ENCODE results near the gene UMODL1.

Gene UMODL1

DNA sequence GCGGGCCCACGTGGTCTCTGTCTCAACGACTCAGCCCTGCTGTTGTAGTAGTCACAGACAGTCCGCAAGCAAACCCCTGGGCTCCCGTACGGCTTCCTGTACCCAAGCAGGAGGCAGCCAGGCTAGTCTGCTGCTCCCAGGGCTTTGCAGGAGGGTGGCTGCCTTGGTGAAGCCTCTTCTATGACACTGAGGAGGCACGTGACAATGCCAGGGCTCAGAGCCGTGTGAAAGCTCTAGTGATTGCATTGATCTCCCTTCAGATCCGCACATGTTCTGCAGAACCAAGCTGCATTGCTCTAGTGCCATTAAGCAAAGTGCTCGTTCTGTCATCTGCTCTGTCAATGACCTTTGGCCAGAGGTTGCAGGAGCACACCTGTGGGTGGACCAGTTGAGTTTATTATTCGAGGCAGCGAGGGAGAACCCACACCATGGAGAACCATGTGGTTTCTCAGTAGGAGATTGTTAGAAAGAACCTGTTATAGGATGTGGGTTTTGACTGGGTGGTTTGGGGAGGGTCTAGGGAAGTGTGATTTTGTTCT is 18.0 kb downstream of the UMODL1 start:
- Histone ChIP-seq H2AFZ (ENCODE audit: insufficient read depth, low read length, poor library complexity) (no peak overlapping the region), H4K8ac (ENCODE audit: low read depth, low read length) (no peak overlapping the region), H3K9ac (ENCODE audit: low read length) (no peak overlapping the region), H3K79me1 (ENCODE audit: low read length) (no peaks in the 10 kb centered on the region), H3K14ac (ENCODE audit: low read length) (no peak overlapping the region), H2BK5ac (ENCODE audit: low read depth, low read length, poor library complexity) (no peak overlapping the region), H3K9me3 (ENCODE audit: insufficient read depth, low read depth, low read length) (peaks cover 3% of the 10 kb centered on the region), H3K4me3 (ENCODE audit: low read depth, low read length) (no peak overlapping the region), H2AK5ac (ENCODE audit: low read length) (no peak overlapping the region), H3K23ac (ENCODE audit: low read length) (no peak overlapping the region), H2BK120ac (ENCODE audit: insufficient read depth, low read length, poor library complexity) (no peak overlapping the region), H3K79me2 (ENCODE audit: control insufficient read depth, insufficient read depth, low read length, poor library complexity) (no peaks in the 10 kb centered on the region), H3K4me1 (ENCODE audit: control insufficient read depth in 1 of 2, insufficient read depth in 2 of 2, low read length in 2 of 2) (no peaks in the 10 kb centered on the region), H3K27ac (ENCODE audit: low read depth, low read length) (no peak overlapping the region), H4K91ac (ENCODE audit: low read depth, low read length) (no peak overlapping the region), H2BK12ac (ENCODE audit: low read length) (no peak overlapping the region), H3K18ac (ENCODE audit: low read length) (no peak overlapping the region), H3K4ac (ENCODE audit: low read depth, low read length) (no peak overlapping the region), H4K12ac (ENCODE audit: low read depth, low read length) (no peak overlapping the region), H3K36me3 (ENCODE audit: control insufficient read depth in 1 of 2, insufficient read depth in 2 of 2, low read length in 2 of 2) (no peaks in the 10 kb centered on the region), H3K4me2 (ENCODE audit: low read length) (no peak overlapping the region), H3K27me3 (ENCODE audit: insufficient read depth, low read length) (no peaks in the 10 kb centered on the region)
- DNase-seq: no peak
- no CpG with 5 or more reads among the region's 12 CpGs for WGBS (ENCODE audit: extremely low coverage, insufficient coverage, insufficient read length)

DNA sequence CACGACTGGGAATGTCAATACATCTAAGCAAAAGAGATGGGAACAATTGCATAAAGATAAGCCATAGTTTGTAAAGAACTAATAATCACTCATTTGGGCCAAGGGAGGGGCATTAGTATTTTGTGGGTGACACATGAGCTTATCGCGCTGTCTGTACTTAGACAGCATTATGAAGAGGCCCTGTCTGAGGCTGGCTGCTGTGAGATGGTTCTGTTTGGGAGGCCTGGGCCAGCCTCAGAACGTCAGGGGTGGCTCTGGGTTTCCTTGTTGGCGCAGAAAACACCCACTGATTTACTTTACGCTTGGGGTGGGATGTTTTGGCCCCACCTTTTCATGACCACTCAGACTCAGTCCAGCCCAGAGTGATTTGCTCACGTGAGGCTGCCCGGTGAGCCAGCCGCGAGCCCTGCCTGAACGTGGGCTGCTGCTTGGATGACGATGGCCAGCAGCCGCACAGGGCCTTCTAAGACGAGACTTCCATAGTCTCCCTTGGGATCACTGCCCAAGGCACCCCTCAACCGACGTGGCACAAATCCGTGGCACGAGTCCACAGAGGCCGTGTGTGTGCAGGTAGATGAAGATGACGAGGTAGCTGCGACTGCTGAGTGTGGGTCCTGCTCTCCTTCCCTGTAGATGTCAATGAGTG is 18.7 kb downstream of the UMODL1 start:
- H2BK5ac ChIP-seq (ENCODE audit: low read depth, low read length, poor library complexity): no peak overlapping the region
- H4K12ac ChIP-seq (ENCODE audit: low read depth, low read length): no peak overlapping the region
- no peak overlapping the region for H3K9ac ChIP-seq (ENCODE audit: low read length)
- H3K4ac ChIP-seq (ENCODE audit: low read depth, low read length): no peak overlapping the region
- H2BK12ac ChIP-seq (ENCODE audit: low read length): no peak overlapping the region
- peak overlapping the region; percentile 56 for H3K4me3 ChIP-seq (ENCODE audit: low read depth, low read length)
- H3K9me3 ChIP-seq (ENCODE audit: insufficient read depth, low read depth, low read length): peaks cover 5% of the 10 kb centered on the region
- no peak overlapping the region for H4K91ac ChIP-seq (ENCODE audit: low read depth, low read length)
- H3K36me3 ChIP-seq (ENCODE audit: control insufficient read depth in 1 of 2, insufficient read depth in 2 of 2, low read length in 2 of 2): no peaks in the 10 kb centered on the region
- H3K18ac ChIP-seq (ENCODE audit: low read length): no peak overlapping the region
- H3K27me3 ChIP-seq (ENCODE audit: insufficient read depth, low read length): no peaks in the 10 kb centered on the region
- H2AFZ ChIP-seq (ENCODE audit: insufficient read depth, low read length, poor library complexity): no peak overlapping the region
- no peak overlapping the region for H2BK120ac ChIP-seq (ENCODE audit: insufficient read depth, low read length, poor library complexity)
- H3K4me2 ChIP-seq (ENCODE audit: low read length): no peak overlapping the region
- no peak overlapping the region for H3K14ac ChIP-seq (ENCODE audit: low read length)
- no peaks in the 10 kb centered on the region for H3K79me1 ChIP-seq (ENCODE audit: low read length)
- H4K8ac ChIP-seq (ENCODE audit: low read depth, low read length): no peak overlapping the region
- H3K79me2 ChIP-seq (ENCODE audit: control insufficient read depth, insufficient read depth, low read length, poor library complexity): no peaks in the 10 kb centered on the region
- no peaks in the 10 kb centered on the region for H3K4me1 ChIP-seq (ENCODE audit: control insufficient read depth in 1 of 2, insufficient read depth in 2 of 2, low read length in 2 of 2)
- H3K27ac ChIP-seq (ENCODE audit: low read depth, low read length): no peak overlapping the region
- H3K23ac ChIP-seq (ENCODE audit: low read length): no peak overlapping the region
- no peak overlapping the region for H2AK5ac ChIP-seq (ENCODE audit: low read length)
- no CpG with 5 or more reads among the region's 21 CpGs for WGBS (ENCODE audit: extremely low coverage, insufficient coverage, insufficient read length)
- no peak for DNase-seq

DNA sequence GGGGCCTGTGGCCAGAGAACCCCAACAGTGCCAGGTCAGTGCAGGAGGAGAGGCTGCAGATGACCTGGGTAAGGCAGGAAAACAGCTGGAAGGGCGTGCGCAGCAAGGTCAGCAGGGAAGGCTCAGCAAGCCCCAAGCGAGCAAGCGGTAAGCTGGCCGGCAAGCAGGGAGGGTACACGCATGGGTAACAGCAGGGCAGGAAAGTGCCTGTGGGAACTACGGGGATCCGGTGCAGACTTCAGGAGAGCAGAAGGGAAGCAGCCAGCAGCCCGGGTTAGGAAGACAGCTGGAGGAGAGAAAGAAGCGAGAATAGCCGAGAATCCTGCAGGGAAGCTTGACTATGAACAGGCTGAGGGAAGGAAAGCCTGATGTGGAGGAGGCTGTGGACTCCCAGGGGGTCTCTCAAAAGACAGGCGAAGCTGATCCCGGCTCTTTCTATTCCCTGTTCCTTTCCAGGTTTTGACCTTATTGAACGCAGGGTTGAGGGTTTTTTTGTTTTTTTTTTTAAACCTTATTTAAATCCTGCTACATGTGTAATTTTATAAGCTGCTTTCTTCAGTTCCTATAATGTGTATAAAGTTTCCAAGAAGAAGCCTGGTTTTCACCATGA is 20.9 kb downstream of the UMODL1 start:
- Histone ChIP-seq H3K18ac (ENCODE audit: low read length) (no peak overlapping the region), H3K9ac (ENCODE audit: low read length) (no peak overlapping the region), H3K79me1 (ENCODE audit: low read length) (no peaks in the 10 kb centered on the region), H2BK120ac (ENCODE audit: insufficient read depth, low read length, poor library complexity) (no peak overlapping the region), H2BK5ac (ENCODE audit: low read depth, low read length, poor library complexity) (no peak overlapping the region), H3K4ac (ENCODE audit: low read depth, low read length) (no peak overlapping the region), H3K9me3 (ENCODE audit: insufficient read depth, low read depth, low read length) (peaks cover 6% of the 10 kb centered on the region), H2BK12ac (ENCODE audit: low read length) (no peak overlapping the region), H4K91ac (ENCODE audit: low read depth, low read length) (no peak overlapping the region), H3K14ac (ENCODE audit: low read length) (no peak overlapping the region), H3K4me3 (ENCODE audit: low read depth, low read length) (no peak overlapping the region), H3K79me2 (ENCODE audit: control insufficient read depth, insufficient read depth, low read length, poor library complexity) (no peaks in the 10 kb centered on the region), H3K4me1 (ENCODE audit: control insufficient read depth in 1 of 2, insufficient read depth in 2 of 2, low read length in 2 of 2) (no peaks in the 10 kb centered on the region), H3K23ac (ENCODE audit: low read length) (no peak overlapping the region), H3K36me3 (ENCODE audit: control insufficient read depth in 1 of 2, insufficient read depth in 2 of 2, low read length in 2 of 2) (no peaks in the 10 kb centered on the region), H2AFZ (ENCODE audit: insufficient read depth, low read length, poor library complexity) (no peak overlapping the region), H3K27ac (ENCODE audit: low read depth, low read length) (no peak overlapping the region), H4K12ac (ENCODE audit: low read depth, low read length) (no peak overlapping the region), H3K27me3 (ENCODE audit: insufficient read depth, low read length) (no peaks in the 10 kb centered on the region), H4K8ac (ENCODE audit: low read depth, low read length) (no peak overlapping the region), H2AK5ac (ENCODE audit: low read length) (no peak overlapping the region), H3K4me2 (ENCODE audit: low read length) (no peak overlapping the region)
- no peak for DNase-seq
- WGBS (ENCODE audit: extremely low coverage, insufficient coverage, insufficient read length): no CpG with 5 or more reads among the region's 14 CpGs

DNA sequence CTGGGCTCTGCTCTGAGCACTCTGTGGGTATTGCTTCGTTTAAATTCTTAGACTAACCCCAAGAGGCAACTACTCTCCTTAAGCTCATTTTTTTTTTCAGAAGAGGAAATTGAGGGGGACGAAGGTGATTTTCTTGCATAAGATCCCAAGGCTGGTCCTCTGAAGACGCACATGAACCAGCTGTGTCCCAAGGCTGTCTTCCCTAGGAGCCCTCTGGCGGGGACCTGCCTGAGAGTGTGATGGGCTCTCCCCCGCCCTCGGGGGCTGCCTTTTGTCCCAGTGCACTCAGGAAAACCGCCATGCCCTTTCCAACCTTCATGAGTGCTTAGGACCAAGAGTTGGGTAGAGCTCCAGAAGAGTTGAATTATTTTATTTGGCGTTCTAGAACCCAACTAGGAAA is 21.7 kb downstream of the UMODL1 start:
- Histone ChIP-seq H3K79me2 (ENCODE audit: control insufficient read depth, insufficient read depth, low read length, poor library complexity) (no peaks in the 10 kb centered on the region), H2AK5ac (ENCODE audit: low read length) (no peak overlapping the region), H4K8ac (ENCODE audit: low read depth, low read length) (no peak overlapping the region), H3K79me1 (ENCODE audit: low read length) (no peaks in the 10 kb centered on the region), H2BK120ac (ENCODE audit: insufficient read depth, low read length, poor library complexity) (no peak overlapping the region), H2BK12ac (ENCODE audit: low read length) (no peak overlapping the region), H3K27ac (ENCODE audit: low read depth, low read length) (no peak overlapping the region), H3K4me2 (ENCODE audit: low read length) (no peak overlapping the region), H3K27me3 (ENCODE audit: insufficient read depth, low read length) (no peaks in the 10 kb centered on the region), H3K14ac (ENCODE audit: low read length) (no peak overlapping the region), H3K9me3 (ENCODE audit: insufficient read depth, low read depth, low read length) (peaks cover 6% of the 10 kb centered on the region), H3K36me3 (ENCODE audit: control insufficient read depth in 1 of 2, insufficient read depth in 2 of 2, low read length in 2 of 2) (no peaks in the 10 kb centered on the region), H3K4me3 (ENCODE audit: low read depth, low read length) (no peak overlapping the region), H4K12ac (ENCODE audit: low read depth, low read length) (no peak overlapping the region), H3K18ac (ENCODE audit: low read length) (no peak overlapping the region), H3K4me1 (ENCODE audit: control insufficient read depth in 1 of 2, insufficient read depth in 2 of 2, low read length in 2 of 2) (no peaks in the 10 kb centered on the region), H3K23ac (ENCODE audit: low read length) (no peak overlapping the region), H3K9ac (ENCODE audit: low read length) (no peak overlapping the region), H2BK5ac (ENCODE audit: low read depth, low read length, poor library complexity) (no peak overlapping the region), H3K4ac (ENCODE audit: low read depth, low read length) (no peak overlapping the region), H2AFZ (ENCODE audit: insufficient read depth, low read length, poor library complexity) (no peak overlapping the region), H4K91ac (ENCODE audit: low read depth, low read length) (no peak overlapping the region)
- no CpG with 5 or more reads among the region's 8 CpGs for WGBS (ENCODE audit: extremely low coverage, insufficient coverage, insufficient read length)
- DNase-seq: no peak

All from trophoblast cell (in vitro differentiated cells and primary cell).